Measurements from ENCODE around the gene KRT35. TPM values are rescaled to one million over a fixed set of nuclear protein-coding genes. Genes with fewer than 3 reads are reported as not detected.
"Not testable (repeated sequence)": the region's sequence is repeated elsewhere in the genome, so short reads cannot be mapped to it uniquely, and the experiment has no call there.

Gene KRT35
- total RNA-seq, 2 donors from 2014 or later: not detected

DNA sequence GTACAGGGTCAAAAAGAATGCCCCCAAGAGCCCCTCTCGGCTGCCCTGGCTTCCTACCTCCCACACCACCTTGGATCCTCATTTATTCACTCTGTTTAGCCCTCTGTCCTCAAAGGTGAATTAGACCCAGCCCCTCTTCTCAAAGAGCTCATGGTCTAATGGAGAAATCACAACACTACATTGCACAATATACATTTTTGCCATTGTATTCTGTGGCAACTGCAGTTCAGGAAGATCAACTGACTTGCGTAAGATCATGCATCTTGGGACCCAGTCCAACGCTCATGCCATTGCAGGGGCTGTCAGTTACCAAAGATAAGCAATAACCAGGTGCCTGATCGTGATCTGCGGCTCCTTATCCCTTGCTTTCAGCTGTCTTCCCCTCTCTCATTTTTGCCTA is 41.6 kb downstream of the KRT35 start:
- H3K36me3 Mint-ChIP-seq (ENCODE audit: low read depth): no peaks in the 10 kb centered on the region
- H3K27me3 Mint-ChIP-seq: peaks cover 3% of the 10 kb centered on the region
- no peaks in the 10 kb centered on the region for H3K4me1 Mint-ChIP-seq
- H3K4me3 Mint-ChIP-seq: no peak overlapping the region
- ATAC-seq (replicated peaks): no peak
- H3K27ac Mint-ChIP-seq: no peak overlapping the region
- H3K9me3 Mint-ChIP-seq: no peaks in the 10 kb centered on the region

DNA sequence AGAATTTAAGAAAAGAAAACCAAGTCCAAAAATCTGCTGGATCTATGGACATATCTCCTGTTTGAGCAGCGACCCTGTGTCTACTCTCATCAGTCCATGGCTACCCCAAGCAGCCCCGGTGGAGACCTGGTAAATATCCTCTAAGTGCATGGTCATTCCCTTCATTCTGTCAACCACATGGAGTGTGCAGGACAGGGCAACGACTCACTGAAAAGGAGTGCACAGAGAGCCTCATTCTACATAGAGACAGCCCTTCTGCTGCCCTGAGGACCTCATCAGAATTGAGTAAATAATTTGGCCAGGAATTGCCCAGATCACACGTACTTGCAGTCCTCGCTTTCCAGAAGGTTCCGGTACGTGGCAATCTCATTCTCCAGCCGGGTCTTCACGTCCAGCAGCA is 43.2 kb downstream of the KRT35 start:
- no peaks in the 10 kb centered on the region for H3K27me3 Mint-ChIP-seq
- ATAC-seq (replicated peaks): no peak
- H3K9me3 Mint-ChIP-seq: no peaks in the 10 kb centered on the region
- H3K36me3 Mint-ChIP-seq (ENCODE audit: low read depth): no peaks in the 10 kb centered on the region
- H3K4me3 Mint-ChIP-seq: no peak overlapping the region
- H3K27ac Mint-ChIP-seq: no peak overlapping the region
- H3K4me1 Mint-ChIP-seq: no peaks in the 10 kb centered on the region

DNA sequence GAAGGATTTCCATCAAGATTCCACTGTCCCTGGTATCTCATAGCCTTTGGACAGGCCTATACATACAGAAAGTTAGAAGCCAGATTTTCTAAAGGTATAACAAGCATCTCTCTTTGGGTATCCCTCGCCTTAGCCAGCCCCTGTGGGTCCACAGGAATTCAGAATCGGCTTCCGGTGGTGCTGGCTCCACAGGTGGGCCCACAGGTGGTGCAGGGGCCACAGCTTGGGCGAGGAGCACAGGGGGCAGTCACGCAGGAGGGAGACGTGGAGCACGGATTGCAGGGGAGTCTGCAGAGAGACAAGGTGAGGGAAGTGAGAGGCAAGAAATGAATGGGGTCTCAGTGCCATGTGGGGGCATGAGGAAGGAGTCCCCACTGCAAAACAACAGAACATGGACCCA is 43.7 kb downstream of the KRT35 start:
- no peak overlapping the region for H3K4me3 Mint-ChIP-seq
- H3K27me3 Mint-ChIP-seq: no peaks in the 10 kb centered on the region
- H3K27ac Mint-ChIP-seq: no peak overlapping the region
- H3K36me3 Mint-ChIP-seq (ENCODE audit: low read depth): no peaks in the 10 kb centered on the region
- no peaks in the 10 kb centered on the region for H3K4me1 Mint-ChIP-seq
- no peak for ATAC-seq (replicated peaks)
- H3K9me3 Mint-ChIP-seq: no peaks in the 10 kb centered on the region

DNA sequence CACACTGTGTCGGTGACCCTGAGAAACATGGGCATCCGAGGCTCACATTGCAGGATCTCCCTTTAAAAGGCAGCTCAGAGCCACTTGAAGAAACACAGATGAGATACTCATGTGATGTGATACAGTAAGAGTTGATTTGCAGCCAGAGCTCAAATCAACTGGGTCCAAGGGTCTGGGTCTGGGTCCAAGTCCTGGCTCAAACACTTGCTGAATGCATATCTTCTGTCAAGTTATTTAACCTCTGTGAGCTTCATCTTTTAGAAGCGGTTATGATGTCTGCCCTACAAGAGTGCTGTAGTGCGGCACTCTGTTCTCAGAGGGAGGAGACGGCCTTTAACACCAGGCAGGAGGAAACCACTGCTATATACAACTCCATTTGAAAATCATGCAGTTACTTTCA is 46.5 kb downstream of the KRT35 start:
- Mint-ChIP-seq H3K27me3 (peaks cover 6% of the 10 kb centered on the region), H3K4me3 (no peak overlapping the region), H3K27ac (no peak overlapping the region), H3K4me1 (no peaks in the 10 kb centered on the region), H3K9me3 (no peaks in the 10 kb centered on the region), H3K36me3 (ENCODE audit: low read depth) (no peaks in the 10 kb centered on the region)
- ATAC-seq (replicated peaks): no peak

DNA sequence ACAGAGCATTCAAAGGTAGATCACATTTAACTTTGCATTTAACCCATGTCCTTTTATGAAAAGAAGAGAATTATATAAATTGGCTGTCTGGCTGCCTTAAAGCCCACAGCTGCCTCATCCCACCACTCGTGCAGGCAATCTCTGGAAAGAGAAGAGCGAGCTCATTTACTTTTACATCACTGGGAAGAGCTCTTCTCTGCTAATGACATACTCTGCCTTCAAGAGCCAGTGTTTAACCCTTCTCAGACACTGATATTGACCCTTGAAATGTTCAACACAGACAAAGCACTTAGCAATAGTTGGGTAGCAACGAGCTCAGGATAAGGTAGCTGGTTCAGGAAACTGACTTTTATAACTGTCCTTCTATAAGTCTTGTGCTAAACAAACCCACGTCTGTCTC is 46.9 kb downstream of the KRT35 start:
- no peak for ATAC-seq (replicated peaks)
- H3K36me3 Mint-ChIP-seq (ENCODE audit: low read depth): no peaks in the 10 kb centered on the region

DNA sequence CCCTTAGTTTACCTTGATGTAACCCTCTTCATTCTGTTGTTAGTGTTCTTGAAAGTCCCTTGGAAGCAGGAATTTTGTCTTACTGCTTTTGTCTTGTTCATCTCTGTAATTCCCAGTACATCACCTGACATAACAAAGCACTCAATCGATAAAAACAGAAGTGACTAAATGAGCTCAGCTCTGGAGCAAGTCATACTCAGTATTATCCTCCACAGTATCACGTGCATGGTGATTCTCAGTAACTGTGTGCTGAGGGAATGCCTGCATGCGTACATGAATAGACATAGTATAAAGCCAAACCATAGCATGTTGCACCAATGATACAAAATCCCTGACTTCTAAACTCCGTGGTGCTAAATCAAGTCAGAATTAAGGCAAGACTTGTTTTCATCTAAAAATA is 47.4 kb downstream of the KRT35 start:
- H3K9me3 Mint-ChIP-seq: no peaks in the 10 kb centered on the region
- H3K27me3 Mint-ChIP-seq: peaks cover 6% of the 10 kb centered on the region
- H3K27ac Mint-ChIP-seq: no peak overlapping the region
- no peak overlapping the region for H3K4me3 Mint-ChIP-seq
- no peak for ATAC-seq (replicated peaks)
- no peaks in the 10 kb centered on the region for H3K36me3 Mint-ChIP-seq (ENCODE audit: low read depth)
- H3K4me1 Mint-ChIP-seq: peaks cover 4% of the 10 kb centered on the region

More for the DNA sequence above, 46.9 kb downstream of the KRT35 start:
- Mint-ChIP-seq H3K27me3 (peaks cover 6% of the 10 kb centered on the region), H3K9me3 (no peaks in the 10 kb centered on the region), H3K27ac (no peak overlapping the region), H3K4me1 (peaks cover under 1% of the 10 kb centered on the region), H3K4me3 (no peak overlapping the region)

DNA sequence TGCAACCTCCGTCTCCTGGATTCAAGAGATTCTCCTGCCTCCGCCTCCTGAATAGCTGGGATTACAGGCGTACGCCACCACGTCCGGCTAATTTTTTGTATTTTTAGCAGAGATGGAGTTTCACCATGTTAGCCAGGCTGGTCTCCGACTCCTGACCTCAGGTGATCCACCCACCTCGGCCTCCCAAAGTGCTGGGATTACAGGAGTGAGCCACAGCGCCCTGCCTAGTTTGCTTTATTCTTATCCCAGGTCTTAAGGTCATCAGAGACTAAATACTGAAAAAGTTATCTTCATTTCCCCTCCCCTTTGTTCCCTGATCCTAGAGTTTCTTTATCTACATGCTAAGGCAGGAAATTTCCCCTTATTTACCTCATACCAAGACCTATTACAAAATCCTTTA is 50.6 kb downstream of the KRT35 start:
- H3K4me3 Mint-ChIP-seq; H3K36me3 Mint-ChIP-seq (ENCODE audit: low read depth); ATAC-seq (replicated peaks); H3K27ac Mint-ChIP-seq; H3K4me1 Mint-ChIP-seq; H3K9me3 Mint-ChIP-seq; H3K27me3 Mint-ChIP-seq: not testable (repeated sequence)

DNA sequence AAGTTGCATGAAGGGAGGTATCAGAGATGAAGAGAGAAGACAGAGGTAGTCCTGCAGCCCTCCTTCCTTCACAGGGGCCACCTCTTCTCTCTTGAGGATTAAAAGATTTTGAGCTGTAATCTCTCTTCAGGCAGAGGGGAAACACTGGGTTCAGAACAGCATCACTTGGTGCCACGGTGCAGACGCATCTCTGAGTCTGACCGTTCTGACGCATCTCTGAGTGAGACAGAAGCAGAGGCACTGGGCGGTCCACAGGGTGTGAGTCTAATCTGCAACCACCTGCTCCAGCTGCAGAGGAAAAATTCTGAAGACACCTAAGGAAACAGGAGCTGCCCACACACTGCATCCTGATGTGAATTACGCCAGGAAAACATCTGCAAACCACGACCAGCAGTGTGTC is 51.3 kb downstream of the KRT35 start:
- Mint-ChIP-seq H3K9me3 (no peaks in the 10 kb centered on the region), H3K4me1 (peaks cover 4% of the 10 kb centered on the region)
- ATAC-seq (replicated peaks): no peak

DNA sequence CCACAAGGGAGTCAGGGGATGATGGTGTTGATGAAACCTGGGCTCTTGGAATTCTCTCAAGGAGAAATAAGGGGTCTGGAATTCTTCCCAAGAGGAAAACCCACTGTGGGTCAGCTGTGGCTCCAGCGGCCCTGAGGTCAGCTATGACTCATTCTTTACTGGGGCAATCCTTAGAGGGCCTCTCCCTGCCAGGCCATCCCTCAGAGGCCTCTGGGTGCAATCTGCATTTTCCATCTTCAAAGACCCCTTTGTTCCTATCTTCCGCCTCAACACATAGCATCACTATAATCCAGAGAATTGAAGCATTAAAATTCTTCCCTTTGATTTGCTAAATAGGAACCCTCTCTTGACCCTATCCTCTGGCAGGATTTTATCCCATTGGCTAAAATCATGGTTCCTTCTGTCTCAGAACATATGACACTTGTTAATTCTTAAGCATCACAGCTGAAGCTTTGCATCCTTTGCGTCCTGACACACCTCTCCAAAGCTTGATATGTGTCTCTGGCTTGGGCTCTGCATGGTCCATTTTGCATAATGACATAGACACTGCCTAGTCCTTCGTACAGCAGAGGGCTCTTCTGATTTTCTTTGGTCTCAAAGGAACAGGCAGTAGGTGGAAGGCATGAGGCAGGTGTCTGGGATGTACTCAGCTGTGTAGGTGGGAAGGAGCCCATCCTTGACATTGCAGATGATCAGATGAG is 52.2 kb downstream of the KRT35 start:
- H3K4me3 Mint-ChIP-seq: no peak overlapping the region
- H3K27me3 Mint-ChIP-seq: peaks cover 6% of the 10 kb centered on the region
- no peak overlapping the region for H3K27ac Mint-ChIP-seq
- H3K9me3 Mint-ChIP-seq: no peaks in the 10 kb centered on the region
- ATAC-seq (replicated peaks): no peak
- no peaks in the 10 kb centered on the region for H3K36me3 Mint-ChIP-seq (ENCODE audit: low read depth)
- peaks cover 4% of the 10 kb centered on the region for H3K4me1 Mint-ChIP-seq

More for the DNA sequence above, 51.3 kb downstream of the KRT35 start:
- Mint-ChIP-seq H3K36me3 (ENCODE audit: low read depth) (no peaks in the 10 kb centered on the region), H3K4me3 (no peak overlapping the region), H3K27ac (no peak overlapping the region), H3K27me3 (peaks cover 6% of the 10 kb centered on the region)

Other genes with a start within 250 kb of the KRT35 start
- not detected for gene KRTAP9-3, start 248.7 kb downstream of the KRT35 start, total RNA-seq
- not detected for gene KRTAP9-8, start 243.2 kb downstream of the KRT35 start, total RNA-seq
- gene KRTAP9-4, start 231.5 kb downstream of the KRT35 start, total RNA-seq: not detected
- not detected for gene KRTAP9-9, start 225.8 kb downstream of the KRT35 start, total RNA-seq
- not detected for gene KRTAP9-6, start 215.8 kb downstream of the KRT35 start, total RNA-seq
- gene KRTAP9-7, start 205.5 kb downstream of the KRT35 start, total RNA-seq: not detected
- not detected for gene KRTAP29-1, start 178.3 kb downstream of the KRT35 start, total RNA-seq
- under 1 TPM; 0.15 to 0.26 TPM for gene KRTAP16-1, start 171.8 kb downstream of the KRT35 start, total RNA-seq
- gene KRTAP17-1, start 165.4 kb downstream of the KRT35 start, total RNA-seq: not detected
- gene KRT33A, start 130.3 kb downstream of the KRT35 start, total RNA-seq: not detected
- gene KRT33B, start 111.3 kb downstream of the KRT35 start, total RNA-seq: not detected
- gene KRT34, start 98.8 kb downstream of the KRT35 start, total RNA-seq: not detected
- not detected for gene KRT31, start 83.5 kb downstream of the KRT35 start, total RNA-seq
- gene KRT37, start 56.6 kb downstream of the KRT35 start, total RNA-seq: not detected
- not detected for gene KRT38, start 40.2 kb downstream of the KRT35 start, total RNA-seq
- not detected for gene KRT32, start 13.8 kb downstream of the KRT35 start, total RNA-seq
- gene KRT36, start 8.8 kb upstream of the KRT35 start, total RNA-seq: not detected
- not detected for gene KRT13, start 24.5 kb upstream of the KRT35 start, total RNA-seq
- gene KRT15, start 37.7 kb upstream of the KRT35 start, total RNA-seq: not detected
- gene KRT19, start 47.2 kb upstream of the KRT35 start, total RNA-seq: not detected
- not detected for gene KRT9, start 90.9 kb upstream of the KRT35 start, total RNA-seq
- not detected for gene KRT14, start 105.7 kb upstream of the KRT35 start, total RNA-seq
- gene KRT16, start 131.6 kb upstream of the KRT35 start, total RNA-seq: not detected
- 1 to 10 TPM in 1 of 2 donors, under 1 TPM in 1; 0.58 to 2.5 TPM for gene KRT17, start 143.4 kb upstream of the KRT35 start, total RNA-seq
- 100 to 1,000 TPM; 925 to 935 TPM for gene EIF1, start 207.7 kb upstream of the KRT35 start, total RNA-seq
- gene GAST, start 231.2 kb upstream of the KRT35 start, total RNA-seq: not detected

Data from activated T-helper 17 cell treated with anti-CD3 and anti-CD28 coated beads, Interleukin-2, amount 50 U/mL, for 72 hours (primary cell).